OCI-LY3 (cell line): ENCODE data around the gene GTF2E1.

ENCODE experiments used
- EZH2phosphoT487 ChIP-seq: fragments of 200-600 bp; shearing (Covaris generic); IDR thresholded peaks from 2 replicates; pipeline ENCODE4 v1.6.1; 2018; ENCODE audit warnings: antibody characterized with exemption, mixed run types, low read depth
- TF ChIP-seq, protein P1 (sequence below): fragments of 200-600, 300-600 bp; sonication (generic); IDR thresholded peaks from 2 replicates; pipeline ENCODE4 v1.5.1; 2014; ENCODE audit warnings: antibody characterized with exemption, low read length, low read depth

DNA sequence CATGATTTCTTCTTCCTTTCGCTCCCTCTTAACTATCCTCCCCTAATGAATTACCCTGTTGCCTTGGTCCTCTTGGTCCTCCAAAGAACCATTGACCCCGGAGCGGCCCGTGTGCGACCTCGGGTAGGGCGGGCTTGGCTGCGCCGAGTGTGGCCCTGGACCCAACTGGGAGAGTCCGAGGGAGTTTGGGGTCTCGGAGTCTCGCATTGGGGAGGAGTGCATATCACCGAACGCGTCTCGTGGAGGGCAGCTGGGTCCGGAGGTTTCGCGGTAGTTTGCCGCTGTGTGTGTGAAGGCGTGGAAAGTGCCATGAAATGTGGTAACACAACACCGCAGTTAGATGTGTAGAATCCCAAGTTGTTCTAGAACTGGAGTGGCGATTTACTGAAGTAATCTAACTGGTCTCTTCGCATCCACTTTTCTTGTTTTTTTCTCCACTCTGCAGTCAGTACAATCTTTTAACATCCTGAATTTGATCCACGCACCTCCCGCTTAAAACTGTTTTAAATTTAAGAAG lies 363 bp downstream of the GTF2E1 start:
- TF ChIP-seq, protein P1, sequence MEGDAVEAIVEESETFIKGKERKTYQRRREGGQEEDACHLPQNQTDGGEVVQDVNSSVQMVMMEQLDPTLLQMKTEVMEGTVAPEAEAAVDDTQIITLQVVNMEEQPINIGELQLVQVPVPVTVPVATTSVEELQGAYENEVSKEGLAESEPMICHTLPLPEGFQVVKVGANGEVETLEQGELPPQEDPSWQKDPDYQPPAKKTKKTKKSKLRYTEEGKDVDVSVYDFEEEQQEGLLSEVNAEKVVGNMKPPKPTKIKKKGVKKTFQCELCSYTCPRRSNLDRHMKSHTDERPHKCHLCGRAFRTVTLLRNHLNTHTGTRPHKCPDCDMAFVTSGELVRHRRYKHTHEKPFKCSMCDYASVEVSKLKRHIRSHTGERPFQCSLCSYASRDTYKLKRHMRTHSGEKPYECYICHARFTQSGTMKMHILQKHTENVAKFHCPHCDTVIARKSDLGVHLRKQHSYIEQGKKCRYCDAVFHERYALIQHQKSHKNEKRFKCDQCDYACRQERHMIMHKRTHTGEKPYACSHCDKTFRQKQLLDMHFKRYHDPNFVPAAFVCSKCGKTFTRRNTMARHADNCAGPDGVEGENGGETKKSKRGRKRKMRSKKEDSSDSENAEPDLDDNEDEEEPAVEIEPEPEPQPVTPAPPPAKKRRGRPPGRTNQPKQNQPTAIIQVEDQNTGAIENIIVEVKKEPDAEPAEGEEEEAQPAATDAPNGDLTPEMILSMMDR: no peak
- no peak for TF ChIP-seq EZH2phosphoT487
